SU-DHL-6 (cell line): ENCODE results near the gene CDK6.

ENCODE experiments used
- CTCF ChIP-seq: fragments of 200-600 bp; sonication (generic); IDR thresholded peaks from one replicate; pipeline ENCODE4 v1.5.1; 2017; ENCODE audit warnings: antibody characterized with exemption, mild to moderate bottlenecking, low read length, moderate library complexity; ENCODE audit not compliant: insufficient read depth, poor library complexity, severe bottlenecking
- EZH2phosphoT487 ChIP-seq: fragments of 200-600 bp; sonication (generic), shearing (Covaris generic); conservative IDR thresholded peaks from 2 replicates; pipeline ENCODE4 v1.6.1; 2018; ENCODE audit warnings: mild to moderate bottlenecking, antibody characterized with exemption, low read length, moderate library complexity, mixed read lengths

GRCh38 chr7:92854501-92855238 is 18.3 kb upstream of the CDK6 start:
- TF ChIP-seq CTCF: no peak
- TF ChIP-seq EZH2phosphoT487: no peak
